Uterus (tissue), 4 donors: ENCODE data around the gene MVK. TPM values are rescaled to one million over a fixed set of nuclear protein-coding genes. Genes with fewer than 3 reads are reported as not detected.

ENCODE experiments used
- DNase-seq, 2 donors: peaks; one replicate each; pipeline ENCODE4 v3.0.0-alpha.2; 2019 to 2020
- H3K27ac ChIP-seq, 2 donors: fragments of 200-600 bp; sonication (generic); 1 replicate in 1 of 2; 2 replicates in 1 of 2; pipeline ENCODE4 v1.5.1; 2016 to 2018
- H3K27me3 ChIP-seq, 2 donors: fragments of 200-600 bp; sonication (generic); one replicate each; pipeline ENCODE4 v1.5.1; 2018 to 2019; ENCODE audit warnings: control low read depth in 1 of 2
- H3K36me3 ChIP-seq, 2 donors: fragments of 200-600 bp; sonication (generic); one replicate each; pipeline ENCODE4 v1.5.1; 2019; ENCODE audit warnings: control low read depth in 1 of 2
- H3K4me1 ChIP-seq, 2 donors: fragments of 200-600 bp; sonication (generic); one replicate each; pipeline ENCODE4 v1.5.1; 2018 to 2019; ENCODE audit warnings: control low read depth in 1 of 2
- H3K4me3 ChIP-seq, 2 donors: fragments of 200-600 bp; sonication (generic); 1 replicate in 1 of 2; 2 replicates in 1 of 2; pipeline ENCODE4 v1.5.1; 2018 to 2019; ENCODE audit warnings: mild to moderate bottlenecking in 1 of 2
- H3K9me3 ChIP-seq, 2 donors: fragments of 200-600 bp; sonication (generic); one replicate each; pipeline ENCODE4 v1.5.1; 2019; ENCODE audit warnings: control low read depth in 1 of 2
- POLR2A ChIP-seq, 2 donors: fragments of 450-650 bp; IDR thresholded peaks; one replicate each; pipeline ENCODE4 v1.6.1; 2016; ENCODE audit warnings: antibody characterized with exemption in 2 of 2, mild to moderate bottlenecking in 1 of 2, moderate library complexity in 1 of 2
- intact Hi-C: fragments of 100-400 bp; cut with DNase I; formaldehyde crosslinking; loops from one replicate; pipeline ENCODE4 v1.15.1; 2023; ENCODE audit warnings: low total_unique reads
- total RNA-seq, 4 donors: library from RNA; depleted of rRNA in 3 of 4; stranded (reverse); fragments of >200 nt in 3 of 4; gene quantifications; one replicate each; pipeline versions ENCODE4 v1.1.0 to v1.2.4, GENCODE V29; 2014 to 2023
- TF ChIP-seq, protein P1 (sequence below), 4 experiments: fragments of 200-600 bp in 2 of 4; fragments of 450-650 bp in 2 of 4; sonication (generic) in 2 of 4; IDR thresholded peaks; one replicate each; pipeline ENCODE4 v1.5.1; 2016 to 2019; ENCODE audit warnings: antibody characterized with exemption in 4 of 4, mild to moderate bottlenecking in 2 of 4, moderate library complexity in 1 of 4
- donor health status: DM: yes; HTN: yes; CAD: no.

Gene MVK
- total RNA-seq, 4 donors from 2014 or later = 0.26 to 17.1 (median 11.4) TPM

DNA sequence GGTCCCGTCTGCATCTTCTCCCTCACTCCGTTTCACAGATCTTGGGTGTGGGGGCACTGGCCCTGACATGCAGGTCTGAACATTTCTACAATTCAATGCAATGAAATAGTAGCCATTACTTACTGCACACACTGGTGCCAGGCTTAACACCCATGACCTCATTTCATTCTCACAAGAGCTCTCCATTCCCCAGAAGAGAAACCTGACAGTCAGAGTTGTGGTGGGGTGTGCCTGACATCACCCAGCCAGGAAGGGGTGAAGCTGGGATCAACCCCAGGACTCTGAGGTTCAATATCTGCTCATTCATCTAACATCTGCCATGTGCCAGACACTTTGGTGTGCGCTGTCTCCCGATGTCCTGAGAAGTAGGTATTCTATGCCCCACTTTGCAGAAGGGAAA is 34.7 kb downstream of the MVK start:
- Histone ChIP-seq H3K36me3 (no peaks in the 10 kb centered on the region), H3K27ac (no peak overlapping the region), H3K4me3 (no peak overlapping the region), H3K27me3 (no peaks in the 10 kb centered on the region), H3K9me3 (no peaks in the 10 kb centered on the region), H3K4me1 (no peaks in the 10 kb centered on the region)
- TF ChIP-seq, protein P1, sequence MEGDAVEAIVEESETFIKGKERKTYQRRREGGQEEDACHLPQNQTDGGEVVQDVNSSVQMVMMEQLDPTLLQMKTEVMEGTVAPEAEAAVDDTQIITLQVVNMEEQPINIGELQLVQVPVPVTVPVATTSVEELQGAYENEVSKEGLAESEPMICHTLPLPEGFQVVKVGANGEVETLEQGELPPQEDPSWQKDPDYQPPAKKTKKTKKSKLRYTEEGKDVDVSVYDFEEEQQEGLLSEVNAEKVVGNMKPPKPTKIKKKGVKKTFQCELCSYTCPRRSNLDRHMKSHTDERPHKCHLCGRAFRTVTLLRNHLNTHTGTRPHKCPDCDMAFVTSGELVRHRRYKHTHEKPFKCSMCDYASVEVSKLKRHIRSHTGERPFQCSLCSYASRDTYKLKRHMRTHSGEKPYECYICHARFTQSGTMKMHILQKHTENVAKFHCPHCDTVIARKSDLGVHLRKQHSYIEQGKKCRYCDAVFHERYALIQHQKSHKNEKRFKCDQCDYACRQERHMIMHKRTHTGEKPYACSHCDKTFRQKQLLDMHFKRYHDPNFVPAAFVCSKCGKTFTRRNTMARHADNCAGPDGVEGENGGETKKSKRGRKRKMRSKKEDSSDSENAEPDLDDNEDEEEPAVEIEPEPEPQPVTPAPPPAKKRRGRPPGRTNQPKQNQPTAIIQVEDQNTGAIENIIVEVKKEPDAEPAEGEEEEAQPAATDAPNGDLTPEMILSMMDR (IDR thresholded peaks at IDR 0.05) = no peak
- no peak for TF ChIP-seq POLR2A (IDR thresholded peaks at IDR 0.05)
- intact Hi-C loops = no loop called here
- DNase-seq = no peak

GRCh38 chr12:109608793-109609192 is 35.2 kb downstream of the MVK start:
- H3K4me1 ChIP-seq = no peaks in the 10 kb centered on the region
- H3K4me3 ChIP-seq = no peak overlapping the region
- no peaks in the 10 kb centered on the region for H3K9me3 ChIP-seq
- no peaks in the 10 kb centered on the region for H3K36me3 ChIP-seq
- no peak for DNase-seq
- no peak for TF ChIP-seq POLR2A (IDR thresholded peaks at IDR 0.05)
- TF ChIP-seq, protein P1 (IDR thresholded peaks at IDR 0.05) = no peak
- no peaks in the 10 kb centered on the region for H3K27me3 ChIP-seq
- intact Hi-C loops = no loop called here
- H3K27ac ChIP-seq = no peak overlapping the region

DNA sequence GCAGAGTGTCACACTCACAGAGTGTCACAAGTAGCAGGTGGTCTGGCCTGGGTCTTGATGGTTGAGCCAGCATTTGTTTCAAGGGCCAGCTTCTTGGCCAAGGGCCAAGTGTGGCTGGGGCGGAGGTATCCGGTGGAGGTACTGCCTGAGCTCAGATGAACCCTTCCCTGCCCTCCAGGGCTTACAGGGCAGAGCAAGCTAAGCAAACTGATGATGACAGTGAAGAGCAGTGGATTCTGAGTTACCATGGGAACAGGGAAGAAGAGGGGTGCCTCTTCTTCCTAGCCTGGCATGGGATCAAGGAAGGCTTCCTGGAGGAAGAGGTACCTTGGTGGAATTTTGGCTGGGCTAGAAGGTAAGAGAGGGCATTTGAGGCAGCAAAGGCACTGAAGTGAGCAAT is 35.7 kb downstream of the MVK start:
- H3K36me3 ChIP-seq = no peaks in the 10 kb centered on the region
- TF ChIP-seq, protein P1 (IDR thresholded peaks at IDR 0.05) = no peak
- TF ChIP-seq POLR2A (IDR thresholded peaks at IDR 0.05) = no peak
- no peaks in the 10 kb centered on the region for H3K9me3 ChIP-seq
- no peak overlapping the region for H3K27ac ChIP-seq
- peaks cover 0 to 3% of the 10 kb centered on the region in 2 donors for H3K27me3 ChIP-seq
- H3K4me1 ChIP-seq = no peaks in the 10 kb centered on the region
- no peak for DNase-seq
- intact Hi-C loops = no loop called here
- no peak overlapping the region for H3K4me3 ChIP-seq

DNA sequence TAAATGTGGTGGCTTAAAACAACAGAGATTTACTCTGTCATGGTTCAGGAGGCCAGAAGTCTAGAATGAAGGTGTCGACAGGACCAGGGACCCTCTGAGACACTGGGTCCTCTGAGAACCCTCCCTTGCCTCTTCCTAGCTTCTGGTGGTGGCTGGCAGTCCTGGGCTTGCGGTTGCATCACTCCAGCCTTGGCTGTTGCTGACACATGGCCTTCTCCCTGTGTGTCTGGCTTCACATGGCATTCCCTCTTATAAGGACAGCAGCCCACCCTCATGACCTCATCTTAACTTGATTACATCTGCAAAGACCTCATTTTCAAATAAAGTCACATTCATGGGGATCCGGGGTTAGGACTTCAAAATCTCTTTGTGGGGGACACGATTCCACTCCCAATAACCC is 36.9 kb downstream of the MVK start:
- TF ChIP-seq, protein P1 (IDR thresholded peaks at IDR 0.05) = no peak
- no peak for TF ChIP-seq POLR2A (IDR thresholded peaks at IDR 0.05)
- peaks cover 0 to 3% of the 10 kb centered on the region in 2 donors for H3K27me3 ChIP-seq
- intact Hi-C loops = no loop called here
- H3K36me3 ChIP-seq = no peaks in the 10 kb centered on the region
- no peaks in the 10 kb centered on the region for H3K4me1 ChIP-seq
- no peak for DNase-seq
- no peak overlapping the region for H3K27ac ChIP-seq
- no peaks in the 10 kb centered on the region for H3K9me3 ChIP-seq
- H3K4me3 ChIP-seq = no peak overlapping the region

DNA sequence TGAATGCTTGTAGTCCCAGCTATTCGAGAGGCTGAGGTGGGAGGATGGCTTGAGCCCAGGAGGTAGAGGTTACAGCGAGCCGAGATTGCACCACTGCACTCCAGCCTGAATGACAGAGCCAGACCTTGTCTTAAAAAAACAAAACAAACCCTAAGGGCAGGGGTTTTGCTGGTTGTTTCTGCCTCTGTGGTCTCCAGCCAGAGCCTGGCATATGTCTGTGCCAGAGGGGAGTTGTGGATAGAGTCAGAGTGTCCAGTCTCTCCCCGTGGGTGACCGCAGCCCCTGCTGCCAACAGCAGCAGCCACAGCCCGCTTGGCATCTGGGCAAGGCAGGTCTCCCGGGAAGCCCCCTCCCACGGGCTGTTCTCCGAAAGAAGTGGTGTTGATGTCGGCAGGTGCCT is 37.6 kb downstream of the MVK start:
- no peaks in the 10 kb centered on the region for H3K9me3 ChIP-seq
- intact Hi-C loops = no loop called here
- TF ChIP-seq, protein P1 (IDR thresholded peaks at IDR 0.05) = no peak
- TF ChIP-seq POLR2A (IDR thresholded peaks at IDR 0.05) = no peak
- no peak overlapping the region for H3K27ac ChIP-seq
- H3K36me3 ChIP-seq = no peaks in the 10 kb centered on the region
- no peak overlapping the region for H3K4me3 ChIP-seq
- no peak for DNase-seq
- peaks cover 0 to 3% of the 10 kb centered on the region in 2 donors for H3K27me3 ChIP-seq
- H3K4me1 ChIP-seq = no peaks in the 10 kb centered on the region
